ENCODE results near the gene CCDC201.
"Not testable (repeated sequence)": the region's sequence is repeated elsewhere in the genome, so short reads cannot be mapped to it uniquely, and the experiment has no call there.

The CCDC201 gene

DNA sequence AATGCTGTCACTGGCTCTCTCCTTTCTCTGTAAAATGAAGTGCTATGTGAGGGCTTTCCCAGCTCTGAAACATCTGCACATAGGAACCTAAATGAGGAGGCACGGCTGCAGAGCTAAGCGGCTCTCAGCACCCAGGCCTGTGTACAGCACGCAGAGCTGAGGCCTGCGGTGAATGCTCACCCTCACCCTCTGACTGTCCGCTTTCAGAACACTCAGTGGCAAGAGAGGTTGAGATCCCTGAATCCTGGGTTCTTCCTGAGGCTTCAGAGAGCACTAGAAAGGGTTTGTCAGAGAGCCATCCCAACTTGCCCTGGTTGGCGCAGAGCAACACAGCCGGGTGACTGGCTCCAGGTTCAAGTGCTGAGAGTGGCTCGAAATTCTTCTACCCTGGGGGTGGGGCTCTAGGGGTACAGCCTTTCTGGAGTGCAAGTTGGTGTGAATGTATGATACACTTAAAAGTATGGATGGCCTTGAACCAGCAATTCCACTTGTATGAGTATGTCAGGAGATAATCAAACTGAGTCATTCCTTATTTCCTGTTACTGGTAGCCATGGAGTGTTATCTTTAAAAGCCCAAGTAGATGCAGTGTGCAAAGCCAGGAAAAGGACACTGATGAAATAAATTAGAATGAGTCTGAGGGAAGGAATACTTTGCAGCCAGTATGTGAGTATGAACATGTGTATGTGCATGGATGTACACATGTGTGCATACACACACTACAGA, 1.7 kb upstream of the CCDC201 start:
- peak; percentile 72 for DNase-seq (ENCODE audit: low read depth)

DNA sequence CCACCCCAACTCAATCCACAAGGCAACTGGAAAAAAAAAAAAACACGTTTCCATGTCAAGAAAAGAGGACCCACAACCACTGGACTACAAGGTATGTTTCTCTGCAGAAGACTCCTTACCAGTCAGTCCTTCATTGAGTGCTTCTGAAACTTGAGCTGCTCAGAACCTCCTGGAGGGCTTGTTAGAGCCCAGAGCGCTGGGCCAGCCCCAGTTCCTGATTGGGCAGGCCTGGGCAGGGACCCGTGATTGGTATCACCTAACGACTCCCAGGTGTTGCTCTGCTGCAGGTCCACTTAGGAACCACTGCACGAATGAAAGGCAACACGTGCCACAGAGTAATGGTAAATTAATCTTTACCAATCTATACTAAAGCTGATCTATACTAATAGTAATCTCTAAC, 473 bp upstream of the CCDC201 start:
- DNase-seq (ENCODE audit: low read depth): no peak

GRCh38 chr7:45872116-45873034, 507 bp downstream of the CCDC201 start:
- no peak for DNase-seq (ENCODE audit: low read depth)

DNA sequence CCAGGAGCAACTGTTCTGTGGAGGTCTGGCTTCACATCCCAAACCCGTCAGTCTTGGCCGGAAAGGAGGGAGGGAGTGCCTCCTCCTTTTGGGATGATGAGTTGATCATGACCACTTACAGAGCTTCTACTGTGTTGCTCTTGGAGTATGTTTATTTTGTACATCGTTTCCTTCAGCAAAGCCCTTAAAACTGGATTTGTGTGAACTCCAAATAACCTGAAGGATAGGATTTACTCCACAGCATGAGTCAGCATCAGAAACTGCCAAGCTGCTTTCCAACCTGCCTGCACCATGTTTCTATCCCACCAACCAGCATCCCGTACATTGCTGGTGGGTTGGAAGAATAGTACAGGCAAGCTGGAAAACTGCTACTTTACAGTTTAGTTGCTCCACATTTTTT, 3.5 kb downstream of the CCDC201 start:
- no peak for DNase-seq (ENCODE audit: low read depth)

GRCh38 chr7:45867471-45867870, 5.4 kb downstream of the CCDC201 start:
- no peak for DNase-seq (ENCODE audit: low read depth)

- DNase-seq (ENCODE audit: low read depth): no peak
These were observed 7.1 kb downstream of the CCDC201 start for GRCh38 chr7:45865594-45866410.

- no peak for DNase-seq (ENCODE audit: low read depth)
These were observed 9.2 kb downstream of the CCDC201 start for GRCh38 chr7:45863715-45864114.

- DNase-seq (ENCODE audit: low read depth): not testable (repeated sequence)
These were observed 16.0 kb downstream of the CCDC201 start for GRCh38 chr7:45856888-45857287.

DNA sequence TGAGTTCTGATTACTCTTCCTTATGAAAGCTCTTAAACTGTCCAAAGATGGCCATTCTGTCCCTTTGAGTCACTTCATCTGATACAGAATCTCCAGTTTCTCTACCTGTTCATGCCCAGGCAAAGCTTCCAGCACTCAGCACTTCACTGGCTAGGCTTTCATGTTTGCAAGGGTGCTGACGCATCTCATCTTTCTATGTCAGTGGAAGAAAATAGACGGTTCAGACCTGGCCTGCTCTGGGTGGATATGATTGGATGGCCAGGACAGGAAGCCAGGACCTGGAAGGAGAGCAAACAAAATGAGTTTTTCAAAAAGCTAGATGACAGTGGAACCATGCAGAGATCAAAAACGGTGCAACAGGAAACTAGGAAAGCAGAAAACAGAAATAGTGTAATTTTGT, 17.2 kb downstream of the CCDC201 start:
- not testable (repeated sequence) for DNase-seq (ENCODE audit: low read depth)

- DNase-seq (ENCODE audit: low read depth): not testable (repeated sequence)
These were observed 19.4 kb downstream of the CCDC201 start for GRCh38 chr7:45853491-45853890.

DNA sequence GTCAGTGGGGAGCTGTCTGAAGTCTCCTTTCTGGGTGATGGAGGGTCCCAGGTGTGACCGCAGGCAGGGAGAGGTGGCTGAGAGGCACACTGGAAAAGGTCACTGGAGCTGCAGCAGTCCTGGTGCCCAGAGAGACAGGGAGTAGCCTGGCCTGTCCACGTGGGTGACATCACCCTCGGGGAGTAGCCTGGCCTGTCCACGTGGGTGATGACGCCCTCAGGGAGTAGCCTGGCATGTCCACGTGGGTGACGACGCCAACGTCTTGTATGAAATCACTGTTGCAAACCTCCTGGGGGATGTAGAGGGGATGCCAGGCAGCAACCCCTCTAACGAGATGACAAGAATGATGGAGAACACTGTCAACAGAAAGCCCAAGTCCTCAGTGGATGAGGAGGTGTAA, 19.9 kb downstream of the CCDC201 start:
- not testable (repeated sequence) for DNase-seq (ENCODE audit: low read depth)

GRCh38 chr7:45848734-45849133, 24.1 kb downstream of the CCDC201 start:
- not testable (repeated sequence) for DNase-seq (ENCODE audit: low read depth)

DNA sequence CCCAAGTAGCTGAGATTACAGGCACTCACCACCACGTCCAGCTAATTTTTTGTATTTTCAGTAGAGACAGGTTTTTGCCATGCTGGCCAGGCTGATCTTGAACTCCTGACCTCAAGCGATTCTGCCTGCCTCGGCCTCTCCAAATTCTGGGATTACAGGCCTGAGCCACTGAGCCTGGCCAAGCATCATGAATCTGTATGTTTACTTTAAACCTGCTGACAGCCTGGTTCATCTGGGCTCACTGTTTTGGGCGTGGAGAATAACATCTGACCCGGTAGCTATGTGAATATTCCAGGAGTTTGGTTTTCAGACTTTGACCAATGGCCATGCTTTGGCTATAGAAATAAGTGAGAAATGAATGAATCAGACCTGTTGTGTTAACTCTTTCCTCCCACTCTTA, 26.3 kb downstream of the CCDC201 start:
- DNase-seq (ENCODE audit: low read depth): not testable (repeated sequence)

- DNase-seq (ENCODE audit: low read depth): not testable (repeated sequence)
These were observed 30.8 kb downstream of the CCDC201 start for GRCh38 chr7:45841926-45842717.

DNA sequence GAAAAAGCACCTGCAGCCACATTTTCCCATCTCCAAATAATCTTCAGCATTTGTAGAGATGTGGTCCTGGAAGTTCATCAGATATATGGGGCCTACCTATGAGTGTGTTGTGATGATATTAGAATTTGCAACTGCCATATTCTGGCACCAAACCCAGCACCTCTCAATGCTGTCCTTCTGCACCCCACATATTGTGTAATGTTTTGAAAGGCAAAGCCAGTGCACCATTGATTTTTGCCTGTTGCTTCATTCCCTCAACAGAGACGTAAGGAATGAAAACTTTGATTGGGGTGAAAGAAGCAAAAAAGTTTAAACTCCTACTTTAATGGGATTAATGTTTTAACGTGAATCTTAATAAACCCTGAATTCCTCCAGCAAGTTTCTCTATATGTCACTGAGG, 34.0 kb downstream of the CCDC201 start:
- not testable (repeated sequence) for DNase-seq (ENCODE audit: low read depth)

DNA sequence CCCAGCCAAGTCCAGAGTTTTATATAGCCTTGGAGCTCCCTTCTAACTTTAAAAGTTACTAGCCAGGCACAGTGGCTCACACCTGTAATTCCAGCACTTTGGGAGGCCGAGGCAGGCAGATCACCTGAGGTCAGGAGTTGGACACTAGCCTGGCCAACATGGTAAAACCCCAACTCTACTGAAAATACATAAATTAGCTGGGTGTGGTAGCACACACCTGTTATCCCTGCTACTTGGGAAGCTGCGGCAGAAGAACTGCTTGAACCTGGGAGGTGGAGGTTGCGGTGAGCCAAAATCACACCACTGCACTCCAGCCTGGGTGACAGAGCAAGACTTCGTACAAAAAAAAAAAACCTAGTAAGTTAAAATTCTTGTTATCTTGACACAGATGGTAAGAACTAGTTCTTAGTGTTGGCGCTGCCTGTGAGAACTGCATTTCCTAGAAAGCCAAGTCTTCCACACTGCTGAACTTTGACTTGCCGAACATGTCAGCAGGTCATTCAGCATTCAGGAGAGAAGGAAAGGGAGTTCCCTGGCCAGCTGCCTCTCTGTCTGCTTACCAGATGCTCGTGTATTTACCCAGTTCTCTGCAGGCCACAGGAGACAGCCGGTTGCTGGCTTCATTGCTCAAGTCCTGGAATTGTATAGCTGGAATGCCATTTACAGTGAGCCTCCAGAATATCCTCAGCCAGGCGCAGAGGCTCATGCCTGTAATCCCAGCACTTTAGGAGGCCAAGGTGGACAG, 40.3 kb downstream of the CCDC201 start:
- DNase-seq (ENCODE audit: low read depth): not testable (repeated sequence)

- not testable (repeated sequence) for DNase-seq (ENCODE audit: low read depth)
These were observed 43.0 kb downstream of the CCDC201 start for GRCh38 chr7:45829846-45830245.

- not testable (repeated sequence) for DNase-seq (ENCODE audit: low read depth)
These were observed 45.2 kb downstream of the CCDC201 start for GRCh38 chr7:45827731-45828130.

DNA sequence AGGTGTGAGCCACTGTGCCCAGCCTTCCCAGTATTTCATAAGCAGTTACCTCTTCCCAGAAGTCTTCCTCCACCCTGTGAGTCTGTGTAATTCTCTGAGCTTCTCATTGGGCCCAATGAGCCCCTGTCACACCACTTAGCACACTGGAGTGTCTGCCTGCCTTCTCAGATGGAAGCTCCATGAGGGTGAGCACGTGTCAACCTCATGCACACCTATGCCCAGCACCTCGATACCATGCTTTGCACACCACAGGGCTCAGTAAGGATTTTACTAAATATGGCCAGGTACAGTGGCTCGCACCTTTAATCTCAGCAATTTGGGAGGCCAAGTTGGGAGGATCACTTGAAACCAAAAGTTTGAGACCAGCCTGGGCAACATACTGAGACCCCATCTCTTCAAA, 46.3 kb downstream of the CCDC201 start:
- DNase-seq (ENCODE audit: low read depth): not testable (repeated sequence)

GRCh38 chr7:45818763-45819162, 54.1 kb downstream of the CCDC201 start:
- not testable (repeated sequence) for DNase-seq (ENCODE audit: low read depth)

GRCh38 chr7:45817913-45818312, 55.0 kb downstream of the CCDC201 start:
- not testable (repeated sequence) for DNase-seq (ENCODE audit: low read depth)
